Right atrium auricular region (tissue), 2 donors: ENCODE measurements around the gene MTRFR. TPM values are rescaled to one million over a fixed set of nuclear protein-coding genes. Genes with fewer than 3 reads are reported as not detected.

Experiments
- DNase-seq: peaks from one replicate; pipeline ENCODE4 v3.0.0-alpha.2; 2019; ENCODE audit warnings: low spot score
- H3K27ac ChIP-seq, 2 donors: fragments of 200-600 bp; sonication (generic); 1 replicate in 1 of 2; 2 replicates in 1 of 2; pipeline ENCODE4 v1.5.1; 2016 to 2019
- H3K27me3 ChIP-seq, 2 donors: fragments of 200-600 bp; sonication (generic); one replicate each; pipeline versions ENCODE4 v1.5.1 to v1.6.0; 2017 to 2019
- H3K36me3 ChIP-seq: fragments of 200-600 bp; sonication (generic); one replicate; pipeline ENCODE4 v1.5.1; 2016
- H3K4me1 ChIP-seq, 2 donors: fragments of 200-600 bp; sonication (generic); one replicate each; pipeline versions ENCODE4 v1.5.1 to v1.6.0; 2017 to 2019
- H3K4me3 ChIP-seq, 2 donors: fragments of 200-600 bp; sonication (generic); 1 replicate in 1 of 2; 2 replicates in 1 of 2; pipeline ENCODE4 v1.5.1; 2017 to 2019; ENCODE audit warnings: mild to moderate bottlenecking in 1 of 2, moderate library complexity in 1 of 2
- H3K9me3 ChIP-seq, 2 donors: fragments of 200-600 bp; sonication (generic); one replicate each; pipeline ENCODE4 v1.5.1; 2019
- CTCF ChIP-seq, 2 donors: fragments of 200-600 bp; sonication (generic); IDR thresholded peaks; one replicate each; pipeline ENCODE4 v1.5.1; 2019; ENCODE audit warnings: antibody characterized with exemption in 2 of 2
- total RNA-seq, 2 donors: library from RNA; depleted of rRNA; stranded (reverse); fragments of >200 nt; gene quantifications; one replicate each; pipeline ENCODE4 v1.1.0, GENCODE V29; 2016

Gene MTRFR
- total RNA-seq, 2 donors from 2014 or later: 7.8 to 13.9 TPM

DNA sequence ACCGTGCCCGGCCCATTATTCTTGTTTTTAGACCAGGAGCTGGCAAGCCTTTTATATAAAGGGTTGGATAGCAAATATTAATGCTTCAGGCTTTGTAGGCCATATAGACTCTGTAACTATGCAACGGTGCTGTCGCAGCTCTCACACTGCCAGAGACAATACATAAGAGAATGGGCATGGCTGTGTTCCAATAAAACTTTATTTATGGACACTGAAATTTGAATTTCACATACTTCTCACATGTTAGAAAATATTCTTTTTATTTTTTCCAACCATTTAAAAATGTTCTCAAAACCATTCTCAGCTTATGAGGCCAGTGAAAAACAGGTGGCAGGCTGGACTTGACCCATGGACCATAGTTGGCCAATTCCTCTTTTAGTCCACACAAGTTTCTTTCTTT is 51.4 kb downstream of the MTRFR start:
- no peak for TF ChIP-seq CTCF (IDR thresholded peaks at IDR 0.05)
- no peaks in the 10 kb centered on the region for H3K4me1 ChIP-seq
- H3K9me3 ChIP-seq: no peaks in the 10 kb centered on the region
- no peak overlapping the region for H3K4me3 ChIP-seq
- H3K27me3 ChIP-seq: no peaks in the 10 kb centered on the region
- peaks cover under 1% of the 10 kb centered on the region for H3K36me3 ChIP-seq
- no peak overlapping the region for H3K27ac ChIP-seq
- DNase-seq: no peak

- H3K4me1 ChIP-seq: no peaks in the 10 kb centered on the region
- TF ChIP-seq CTCF (IDR thresholded peaks at IDR 0.05): no peak
- H3K36me3 ChIP-seq: peaks cover 7% of the 10 kb centered on the region
- no peak for DNase-seq
- no peak overlapping the region for H3K27ac ChIP-seq
- no peak overlapping the region for H3K4me3 ChIP-seq
- no peaks in the 10 kb centered on the region for H3K9me3 ChIP-seq
- no peaks in the 10 kb centered on the region for H3K27me3 ChIP-seq
Observed at GRCh38 chr12:123286652-123287373, 53.6 kb downstream of the MTRFR start.

DNA sequence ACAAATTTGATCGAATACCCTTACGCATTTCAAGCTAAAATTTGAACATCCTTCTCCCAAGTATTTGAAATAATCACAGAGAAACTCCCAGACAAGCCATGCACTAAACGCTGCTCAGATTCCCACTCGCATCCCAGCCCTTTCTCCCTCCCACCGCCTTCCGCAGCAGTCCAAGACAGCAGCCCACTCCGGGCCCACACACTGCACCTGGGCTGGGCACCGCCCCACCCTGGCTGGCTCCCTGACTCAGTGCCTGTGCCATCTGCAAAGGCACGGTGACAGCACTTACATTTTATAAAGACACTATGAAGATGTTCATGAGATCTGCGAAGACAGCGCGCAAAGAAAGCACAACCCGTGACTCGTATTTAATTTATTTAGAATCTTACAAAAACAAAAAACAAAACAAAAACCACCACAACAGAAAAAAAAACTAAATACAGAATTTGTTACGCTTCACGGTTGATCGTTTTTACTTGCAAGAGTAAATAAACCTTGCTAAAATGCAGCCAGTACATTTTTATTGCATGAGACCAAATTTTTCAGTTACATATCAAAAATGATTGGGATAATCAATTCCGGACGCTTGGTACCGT is 55.6 kb downstream of the MTRFR start:
- no peak overlapping the region for H3K4me3 ChIP-seq
- TF ChIP-seq CTCF (IDR thresholded peaks at IDR 0.05): no peak
- no peaks in the 10 kb centered on the region for H3K4me1 ChIP-seq
- H3K27me3 ChIP-seq: no peaks in the 10 kb centered on the region
- peaks cover 22% of the 10 kb centered on the region for H3K36me3 ChIP-seq
- DNase-seq: no peak
- H3K9me3 ChIP-seq: no peaks in the 10 kb centered on the region
- no peak overlapping the region for H3K27ac ChIP-seq

GRCh38 chr12:123289911-123290310 is 56.7 kb downstream of the MTRFR start:
- Histone ChIP-seq H3K27ac (no peak overlapping the region), H3K27me3 (no peaks in the 10 kb centered on the region), H3K4me3 (no peak overlapping the region), H3K9me3 (no peaks in the 10 kb centered on the region), H3K36me3 (peaks cover 30% of the 10 kb centered on the region), H3K4me1 (no peaks in the 10 kb centered on the region)
- TF ChIP-seq CTCF (IDR thresholded peaks at IDR 0.05): no peak
- no peak for DNase-seq

- no peak overlapping the region for H3K27ac ChIP-seq
- no peak for DNase-seq
- H3K4me3 ChIP-seq: no peak overlapping the region
- TF ChIP-seq CTCF (IDR thresholded peaks at IDR 0.05): no peak
- peaks cover 60% of the 10 kb centered on the region for H3K36me3 ChIP-seq
- H3K27me3 ChIP-seq: no peaks in the 10 kb centered on the region
- no peaks in the 10 kb centered on the region for H3K9me3 ChIP-seq
- no peaks in the 10 kb centered on the region for H3K4me1 ChIP-seq
Observed at GRCh38 chr12:123293178-123293760, 60.0 kb downstream of the MTRFR start.
